Spleen (tissue), 7 donors: ENCODE measurements around the gene PSG2.
"Not testable (repeated sequence)": the region's sequence is repeated elsewhere in the genome, so short reads cannot be mapped to it uniquely, and the experiment has no call there.

Experiments
- POLR2A ChIP-seq, 3 donors: fragments of 450-650 bp; IDR thresholded peaks; one replicate each; pipeline ENCODE4 v1.5.1; 2017; ENCODE audit warnings: antibody characterized with exemption in 3 of 3, mild to moderate bottlenecking in 1 of 3
- TF ChIP-seq, protein P1 (sequence below), 11 experiments: fragments of 200-600 bp in 7 of 11; fragments of 450-650 bp in 4 of 11; sonication (generic) in 4 of 11; IDR thresholded peaks in 8 of 11; conservative IDR thresholded peaks in 3 of 11; 1 replicate in 7 of 11; 2 replicates in 4 of 11; pipeline versions ENCODE4 v1.4.0 to v1.8.0; 2016 to 2021; ENCODE audit warnings: antibody characterized with exemption in 11 of 11, inconsistent platforms in 4 of 11, mild to moderate bottlenecking in 1 of 11
- donor health status: DM: no; HTN: no; CAD: no; lungs with moderate emphysema.
- donor health status: DM: no; HTN: no; CAD: no.
- donor health status: DM: no; HTN: no; CAD: no.

DNA sequence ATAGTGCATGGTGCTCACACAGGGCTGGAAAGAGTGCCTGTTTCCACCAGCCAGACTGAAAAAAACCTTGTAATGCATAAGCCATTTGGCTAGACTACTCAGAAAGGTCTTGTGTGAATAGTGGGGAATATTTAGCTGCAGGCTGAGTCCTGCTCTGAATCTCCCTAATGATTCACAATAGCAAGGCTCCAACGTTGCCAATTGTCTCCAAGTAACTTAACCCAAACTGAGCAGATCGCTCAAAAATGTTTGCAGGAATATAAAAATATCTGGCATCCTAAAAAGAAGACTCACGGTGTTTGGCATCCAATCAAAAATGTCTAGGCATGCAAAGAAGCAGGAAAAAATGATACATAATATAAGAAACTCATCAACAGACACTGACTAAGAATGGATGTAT lies 44.8 kb upstream of the PSG2 start:
- TF ChIP-seq, protein P1, sequence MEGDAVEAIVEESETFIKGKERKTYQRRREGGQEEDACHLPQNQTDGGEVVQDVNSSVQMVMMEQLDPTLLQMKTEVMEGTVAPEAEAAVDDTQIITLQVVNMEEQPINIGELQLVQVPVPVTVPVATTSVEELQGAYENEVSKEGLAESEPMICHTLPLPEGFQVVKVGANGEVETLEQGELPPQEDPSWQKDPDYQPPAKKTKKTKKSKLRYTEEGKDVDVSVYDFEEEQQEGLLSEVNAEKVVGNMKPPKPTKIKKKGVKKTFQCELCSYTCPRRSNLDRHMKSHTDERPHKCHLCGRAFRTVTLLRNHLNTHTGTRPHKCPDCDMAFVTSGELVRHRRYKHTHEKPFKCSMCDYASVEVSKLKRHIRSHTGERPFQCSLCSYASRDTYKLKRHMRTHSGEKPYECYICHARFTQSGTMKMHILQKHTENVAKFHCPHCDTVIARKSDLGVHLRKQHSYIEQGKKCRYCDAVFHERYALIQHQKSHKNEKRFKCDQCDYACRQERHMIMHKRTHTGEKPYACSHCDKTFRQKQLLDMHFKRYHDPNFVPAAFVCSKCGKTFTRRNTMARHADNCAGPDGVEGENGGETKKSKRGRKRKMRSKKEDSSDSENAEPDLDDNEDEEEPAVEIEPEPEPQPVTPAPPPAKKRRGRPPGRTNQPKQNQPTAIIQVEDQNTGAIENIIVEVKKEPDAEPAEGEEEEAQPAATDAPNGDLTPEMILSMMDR (IDR thresholded peaks at IDR 0.05 in 8 of 11, conservative IDR thresholded peaks at IDR 0.05 in 3 of 11), result not testable (repeated sequence)
- not testable (repeated sequence) for TF ChIP-seq POLR2A (IDR thresholded peaks at IDR 0.05)
